NT2/D1 (cell line): ENCODE data around the gene ITGB6.
"Not testable (repeated sequence)": the region's sequence is repeated elsewhere in the genome, so short reads cannot be mapped to it uniquely, and the experiment has no call there.

Experiments used
- YY1 ChIP-seq: IDR thresholded peaks from 2 replicates; pipeline ENCODE4 v1.6.1; 2011; ENCODE audit not compliant: insufficient read length, insufficient read depth
- ZNF274 ChIP-seq: IDR thresholded peaks from 2 replicates; pipeline ENCODE4 v1.6.1; 2011; ENCODE audit warnings: mild to moderate bottlenecking, low read depth, low read length

DNA sequence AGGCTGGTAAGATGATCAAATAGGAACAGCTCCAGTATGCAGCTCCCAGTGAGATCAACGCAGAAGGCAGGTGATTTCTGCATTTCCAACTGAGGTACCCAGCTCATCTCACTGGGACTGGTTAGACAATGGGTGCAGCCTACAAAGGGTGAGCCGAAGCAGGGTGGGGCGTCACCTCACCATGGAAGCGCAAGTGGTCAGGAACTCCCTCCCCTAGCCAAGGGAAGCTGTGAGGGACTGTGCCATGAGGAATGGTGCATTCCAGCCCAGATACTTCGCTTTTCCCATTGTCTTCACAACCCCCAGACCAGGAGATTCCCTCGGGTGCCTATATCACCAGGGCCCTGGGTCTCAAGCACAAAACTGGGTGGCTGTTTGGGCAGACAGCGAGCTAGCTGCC lies 19.4 kb downstream of the ITGB6 start:
- not testable (repeated sequence) for TF ChIP-seq ZNF274, YY1
